HG03025 (cell line): Measurements from ENCODE around the gene SLC2A11.
"Not testable (repeated sequence)": the region's sequence is repeated elsewhere in the genome, so short reads cannot be mapped to it uniquely, and the experiment has no call there.

Experiments used
- ATAC-seq: cut with Tn5 transposase; IDR thresholded peaks from one replicate; pipeline ENCODE4 v1.9.1; 2021; ENCODE audit warnings: mild to moderate bottlenecking, moderate library complexity; ENCODE audit not compliant: unreplicated experiment, low FRiP score

The SLC2A11 gene

GRCh38 chr22:23901600-23901999 lies 43.9 kb downstream of the SLC2A11 start:
- ATAC-seq: no peak

GRCh38 chr22:23903328-23903971 lies 45.8 kb downstream of the SLC2A11 start:
- no peak for ATAC-seq

- no peak for ATAC-seq
These were observed 47.0 kb downstream of the SLC2A11 start for GRCh38 chr22:23904573-23905254.

GRCh38 chr22:23906641-23907040 lies 49.0 kb downstream of the SLC2A11 start:
- no peak for ATAC-seq

GRCh38 chr22:23907423-23907822 lies 49.7 kb downstream of the SLC2A11 start:
- ATAC-seq: not testable (repeated sequence)

- no peak for ATAC-seq
These were observed 51.0 kb downstream of the SLC2A11 start for GRCh38 chr22:23908587-23909205.

GRCh38 chr22:23909296-23909898 lies 51.7 kb downstream of the SLC2A11 start:
- no peak for ATAC-seq

- no peak for ATAC-seq
These were observed 53.0 kb downstream of the SLC2A11 start for GRCh38 chr22:23910496-23911190.

GRCh38 chr22:23911318-23911980 lies 53.8 kb downstream of the SLC2A11 start:
- ATAC-seq: no peak

GRCh38 chr22:23912293-23912903 lies 54.7 kb downstream of the SLC2A11 start:
- no peak for ATAC-seq

GRCh38 chr22:23913306-23913660 lies 55.6 kb downstream of the SLC2A11 start:
- ATAC-seq: no peak

- ATAC-seq: peak; percentile 91
These were observed 56.1 kb downstream of the SLC2A11 start for GRCh38 chr22:23913661-23914353.

- ATAC-seq: no peak
These were observed 57.6 kb downstream of the SLC2A11 start for GRCh38 chr22:23915290-23915689.

GRCh38 chr22:23920267-23920611 lies 62.6 kb downstream of the SLC2A11 start:
- not testable (repeated sequence) for ATAC-seq

- ATAC-seq: not testable (repeated sequence)
These were observed 64.0 kb downstream of the SLC2A11 start for GRCh38 chr22:23921586-23922201.

GRCh38 chr22:23922921-23923320 lies 65.2 kb downstream of the SLC2A11 start:
- ATAC-seq: no peak

GRCh38 chr22:23925020-23925606 lies 67.4 kb downstream of the SLC2A11 start:
- ATAC-seq: no peak

- no peak for ATAC-seq
These were observed 68.9 kb downstream of the SLC2A11 start for GRCh38 chr22:23926561-23926960.
